Embryonic facial prominence (tissue), 1 donor: ENCODE results near the gene RHOA.

Source experiments
- DNase-seq: peaks from one replicate; pipeline ENCODE4 v3.0.0-alpha.2; 2016; ENCODE audit errors: extremely low spot score

The RHOA gene

DNA sequence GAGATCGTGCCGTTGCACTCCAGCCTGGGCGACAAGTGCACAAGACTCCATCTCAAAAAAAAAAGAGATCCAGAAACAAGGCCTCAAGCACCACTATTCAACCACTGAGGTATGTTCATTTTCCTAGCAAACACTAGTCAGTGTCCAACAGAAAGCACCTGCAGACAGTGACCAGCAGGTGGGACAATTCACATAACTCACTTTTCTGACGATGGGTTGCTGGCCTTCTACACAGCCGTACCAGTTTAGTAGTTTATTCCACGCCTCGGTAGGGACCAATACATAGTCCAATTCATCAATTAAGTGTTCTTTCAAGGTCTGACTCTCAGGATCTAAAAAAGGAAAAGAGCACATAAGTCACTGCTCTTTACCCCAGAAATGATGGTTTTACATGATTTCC, 84.3 kb downstream of the RHOA start:
- DNase-seq = no peak

DNA sequence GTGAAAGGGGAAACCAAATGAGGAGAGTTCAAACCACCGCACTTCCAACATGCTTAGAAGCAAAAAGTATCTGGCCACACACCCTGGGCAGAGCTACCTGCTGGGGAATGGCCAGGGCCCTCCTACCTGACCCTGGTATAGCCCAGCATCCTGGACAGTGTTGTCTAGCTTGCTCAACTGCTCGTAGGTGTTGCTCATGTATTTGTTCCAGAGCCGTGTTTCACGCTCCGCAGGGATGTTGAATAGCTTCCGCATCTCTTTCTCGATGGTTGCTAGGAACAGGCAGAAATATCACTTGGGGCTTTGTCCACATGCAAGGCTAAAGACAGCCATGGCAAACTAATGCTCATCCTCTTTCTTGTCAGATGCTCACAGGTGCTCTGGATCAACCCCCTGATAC, 87.0 kb downstream of the RHOA start:
- no peak for DNase-seq

- no peak for DNase-seq
Measured at GRCh38 chr3:49316696-49317457, 94.9 kb downstream of the RHOA start.

- DNase-seq = no peak
Measured at GRCh38 chr3:49313896-49314688, 97.7 kb downstream of the RHOA start.

- no peak for DNase-seq
Measured at GRCh38 chr3:49311283-49311682, 100.5 kb downstream of the RHOA start.

DNA sequence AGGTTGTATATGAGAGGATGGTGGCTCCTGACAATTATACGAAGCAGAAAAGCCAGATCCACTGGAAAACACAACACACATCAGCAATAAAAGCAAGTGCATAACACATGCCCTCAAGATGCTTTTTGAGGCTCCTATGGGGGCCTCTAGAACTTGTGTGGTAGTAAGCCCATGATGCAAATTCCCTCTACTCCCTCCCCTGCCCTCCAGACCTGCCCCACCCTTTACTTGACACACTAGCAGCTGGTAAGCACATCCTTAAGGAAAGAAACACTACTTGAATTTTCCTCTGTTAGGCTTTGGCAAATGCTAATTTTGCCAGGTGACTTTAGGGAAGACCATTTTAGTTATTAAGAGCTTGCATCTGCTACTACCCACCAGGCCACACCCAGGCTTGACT, 101.1 kb downstream of the RHOA start:
- DNase-seq = no peak
